ENCODE measurements around the gene MBL2.

MBL2 gene

DNA sequence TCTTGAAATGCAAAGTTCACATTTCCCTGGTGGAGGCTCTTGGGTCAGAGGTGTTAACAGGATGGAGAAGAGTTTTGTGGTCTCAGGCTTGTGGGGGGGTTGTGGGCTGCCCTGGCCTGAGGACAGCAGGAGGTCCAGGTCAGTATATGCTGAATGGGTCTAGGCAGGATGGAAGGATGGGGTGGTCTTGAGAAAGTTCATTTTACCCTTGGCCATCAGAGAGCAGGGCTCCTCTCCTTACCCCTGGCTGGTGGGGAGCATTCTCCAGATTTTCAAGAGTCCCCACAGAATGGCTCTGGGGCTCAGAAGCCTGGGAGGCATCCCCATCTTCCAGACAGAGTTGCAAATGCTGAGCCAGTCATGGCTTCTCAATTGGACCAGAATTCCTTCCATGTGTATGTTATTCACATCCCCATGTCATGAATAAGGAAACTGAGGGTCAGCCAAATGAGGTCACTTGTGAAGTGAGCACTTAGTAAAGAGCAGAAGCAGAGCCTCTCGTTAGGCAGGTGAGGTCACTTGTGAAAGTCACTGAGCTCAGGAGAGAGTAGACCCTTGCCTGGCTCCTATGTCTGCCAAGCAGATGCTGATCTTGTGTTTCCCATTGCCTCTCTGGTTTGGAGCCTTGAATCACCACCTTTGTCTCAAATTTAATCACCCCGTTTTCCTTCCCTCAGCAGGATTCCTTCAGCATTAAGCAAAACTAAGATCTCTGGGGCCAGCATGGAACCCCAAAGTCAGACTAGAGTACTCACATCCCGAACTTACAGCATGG is 33.0 kb downstream of the MBL2 start (continued):
- no peak for TF ChIP-seq ESRRG (CRISPR knock-in tag; IDR thresholded peaks at IDR 0.05)
- TF ChIP-seq, protein P1, sequence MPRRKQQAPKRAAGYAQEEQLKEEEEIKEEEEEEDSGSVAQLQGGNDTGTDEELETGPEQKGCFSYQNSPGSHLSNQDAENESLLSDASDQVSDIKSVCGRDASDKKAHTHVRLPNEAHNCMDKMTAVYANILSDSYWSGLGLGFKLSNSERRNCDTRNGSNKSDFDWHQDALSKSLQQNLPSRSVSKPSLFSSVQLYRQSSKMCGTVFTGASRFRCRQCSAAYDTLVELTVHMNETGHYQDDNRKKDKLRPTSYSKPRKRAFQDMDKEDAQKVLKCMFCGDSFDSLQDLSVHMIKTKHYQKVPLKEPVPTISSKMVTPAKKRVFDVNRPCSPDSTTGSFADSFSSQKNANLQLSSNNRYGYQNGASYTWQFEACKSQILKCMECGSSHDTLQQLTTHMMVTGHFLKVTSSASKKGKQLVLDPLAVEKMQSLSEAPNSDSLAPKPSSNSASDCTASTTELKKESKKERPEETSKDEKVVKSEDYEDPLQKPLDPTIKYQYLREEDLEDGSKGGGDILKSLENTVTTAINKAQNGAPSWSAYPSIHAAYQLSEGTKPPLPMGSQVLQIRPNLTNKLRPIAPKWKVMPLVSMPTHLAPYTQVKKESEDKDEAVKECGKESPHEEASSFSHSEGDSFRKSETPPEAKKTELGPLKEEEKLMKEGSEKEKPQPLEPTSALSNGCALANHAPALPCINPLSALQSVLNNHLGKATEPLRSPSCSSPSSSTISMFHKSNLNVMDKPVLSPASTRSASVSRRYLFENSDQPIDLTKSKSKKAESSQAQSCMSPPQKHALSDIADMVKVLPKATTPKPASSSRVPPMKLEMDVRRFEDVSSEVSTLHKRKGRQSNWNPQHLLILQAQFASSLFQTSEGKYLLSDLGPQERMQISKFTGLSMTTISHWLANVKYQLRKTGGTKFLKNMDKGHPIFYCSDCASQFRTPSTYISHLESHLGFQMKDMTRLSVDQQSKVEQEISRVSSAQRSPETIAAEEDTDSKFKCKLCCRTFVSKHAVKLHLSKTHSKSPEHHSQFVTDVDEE (CRISPR knock-in tag; IDR thresholded peaks at IDR 0.05) = no peak
- TF ChIP-seq TCF4 (CRISPR knock-in tag; IDR thresholded peaks at IDR 0.05; ENCODE audit: borderline replicate concordance) = no peak
- no peak for TF ChIP-seq ISL1 (CRISPR knock-in tag; IDR thresholded peaks at IDR 0.05)

DNA sequence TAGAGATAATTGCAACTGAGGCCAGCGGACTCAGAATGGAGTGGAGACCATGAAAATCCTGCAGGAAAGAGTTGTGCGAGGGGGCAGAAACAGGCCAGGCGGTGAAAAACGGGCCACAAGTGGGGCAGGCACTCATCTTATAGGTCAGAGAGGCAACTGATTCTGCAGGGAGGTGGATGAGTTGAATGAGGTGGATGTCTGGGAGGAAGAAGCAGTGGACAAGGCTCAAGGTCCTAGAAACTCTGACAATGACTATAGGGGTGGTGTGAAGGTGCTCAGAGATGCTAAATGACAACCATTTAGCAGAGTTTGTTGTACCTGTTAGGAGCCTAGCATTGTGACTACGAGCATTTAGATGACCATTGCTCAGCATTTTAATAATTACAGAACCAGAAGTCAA is 33.6 kb downstream of the MBL2 start:
- TF ChIP-seq TCF4 (CRISPR knock-in tag; IDR thresholded peaks at IDR 0.05; ENCODE audit: borderline replicate concordance) = no peak
- no peak for TF ChIP-seq ZNF70 (CRISPR knock-in tag; IDR thresholded peaks at IDR 0.05)
- TF ChIP-seq TOX (CRISPR knock-in tag; IDR thresholded peaks at IDR 0.05; ENCODE audit: borderline replicate concordance) = no peak
- TF ChIP-seq, protein P2, sequence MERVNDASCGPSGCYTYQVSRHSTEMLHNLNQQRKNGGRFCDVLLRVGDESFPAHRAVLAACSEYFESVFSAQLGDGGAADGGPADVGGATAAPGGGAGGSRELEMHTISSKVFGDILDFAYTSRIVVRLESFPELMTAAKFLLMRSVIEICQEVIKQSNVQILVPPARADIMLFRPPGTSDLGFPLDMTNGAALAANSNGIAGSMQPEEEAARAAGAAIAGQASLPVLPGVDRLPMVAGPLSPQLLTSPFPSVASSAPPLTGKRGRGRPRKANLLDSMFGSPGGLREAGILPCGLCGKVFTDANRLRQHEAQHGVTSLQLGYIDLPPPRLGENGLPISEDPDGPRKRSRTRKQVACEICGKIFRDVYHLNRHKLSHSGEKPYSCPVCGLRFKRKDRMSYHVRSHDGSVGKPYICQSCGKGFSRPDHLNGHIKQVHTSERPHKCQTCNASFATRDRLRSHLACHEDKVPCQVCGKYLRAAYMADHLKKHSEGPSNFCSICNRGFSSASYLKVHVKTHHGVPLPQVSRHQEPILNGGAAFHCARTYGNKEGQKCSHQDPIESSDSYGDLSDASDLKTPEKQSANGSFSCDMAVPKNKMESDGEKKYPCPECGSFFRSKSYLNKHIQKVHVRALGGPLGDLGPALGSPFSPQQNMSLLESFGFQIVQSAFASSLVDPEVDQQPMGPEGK (CRISPR knock-in tag; IDR thresholded peaks at IDR 0.05; ENCODE audit: borderline replicate concordance) = no peak
- TF ChIP-seq ZNF565 (CRISPR knock-in tag; conservative IDR thresholded peaks at IDR 0.05; ENCODE audit: low read depth) = no peak
- TF ChIP-seq SNAI2 (CRISPR knock-in tag; IDR thresholded peaks at IDR 0.05) = no peak
- TF ChIP-seq ZNF8 (CRISPR knock-in tag; IDR thresholded peaks at IDR 0.05) = no peak
- TF ChIP-seq, protein P3, sequence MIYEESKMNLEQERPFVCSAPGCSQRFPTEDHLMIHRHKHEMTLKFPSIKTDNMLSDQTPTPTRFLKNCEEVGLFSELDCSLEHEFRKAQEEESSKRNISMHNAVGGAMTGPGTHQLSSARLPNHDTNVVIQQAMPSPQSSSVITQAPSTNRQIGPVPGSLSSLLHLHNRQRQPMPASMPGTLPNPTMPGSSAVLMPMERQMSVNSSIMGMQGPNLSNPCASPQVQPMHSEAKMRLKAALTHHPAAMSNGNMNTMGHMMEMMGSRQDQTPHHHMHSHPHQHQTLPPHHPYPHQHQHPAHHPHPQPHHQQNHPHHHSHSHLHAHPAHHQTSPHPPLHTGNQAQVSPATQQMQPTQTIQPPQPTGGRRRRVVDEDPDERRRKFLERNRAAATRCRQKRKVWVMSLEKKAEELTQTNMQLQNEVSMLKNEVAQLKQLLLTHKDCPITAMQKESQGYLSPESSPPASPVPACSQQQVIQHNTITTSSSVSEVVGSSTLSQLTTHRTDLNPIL (CRISPR knock-in tag; IDR thresholded peaks at IDR 0.05; ENCODE audit: low read depth) = no peak
- TF ChIP-seq ESRRG (CRISPR knock-in tag; IDR thresholded peaks at IDR 0.05) = no peak
- TF ChIP-seq PPARA (CRISPR knock-in tag; IDR thresholded peaks at IDR 0.05; ENCODE audit: borderline replicate concordance) = no peak
- no peak for TF ChIP-seq ARNTL (CRISPR knock-in tag; IDR thresholded peaks at IDR 0.05; ENCODE audit: borderline replicate concordance, low read depth)
- TF ChIP-seq, protein P4, sequence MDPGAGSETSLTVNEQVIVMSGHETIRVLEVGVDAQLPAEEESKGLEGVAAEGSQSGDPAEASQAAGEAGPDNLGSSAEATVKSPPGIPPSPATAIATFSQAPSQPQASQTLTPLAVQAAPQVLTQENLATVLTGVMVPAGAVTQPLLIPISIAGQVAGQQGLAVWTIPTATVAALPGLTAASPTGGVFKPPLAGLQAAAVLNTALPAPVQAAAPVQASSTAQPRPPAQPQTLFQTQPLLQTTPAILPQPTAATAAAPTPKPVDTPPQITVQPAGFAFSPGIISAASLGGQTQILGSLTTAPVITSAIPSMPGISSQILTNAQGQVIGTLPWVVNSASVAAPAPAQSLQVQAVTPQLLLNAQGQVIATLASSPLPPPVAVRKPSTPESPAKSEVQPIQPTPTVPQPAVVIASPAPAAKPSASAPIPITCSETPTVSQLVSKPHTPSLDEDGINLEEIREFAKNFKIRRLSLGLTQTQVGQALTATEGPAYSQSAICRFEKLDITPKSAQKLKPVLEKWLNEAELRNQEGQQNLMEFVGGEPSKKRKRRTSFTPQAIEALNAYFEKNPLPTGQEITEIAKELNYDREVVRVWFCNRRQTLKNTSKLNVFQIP (CRISPR knock-in tag; IDR thresholded peaks at IDR 0.05; ENCODE audit: borderline replicate concordance, low read depth) = no peak
- TF ChIP-seq CSDC2 (CRISPR knock-in tag; IDR thresholded peaks at IDR 0.05) = no peak
- TF ChIP-seq ZFP3 (CRISPR knock-in tag; IDR thresholded peaks at IDR 0.05) = no peak
- no peak for TF ChIP-seq GLIS3 (CRISPR knock-in tag; IDR thresholded peaks at IDR 0.05)
- no peak for TF ChIP-seq ISL1 (CRISPR knock-in tag; IDR thresholded peaks at IDR 0.05)
- TF ChIP-seq, protein P1 (CRISPR knock-in tag; IDR thresholded peaks at IDR 0.05) = no peak
- no peak for ATAC-seq

Data from SK-N-SH treated with all-trans-retinoic acid at 6 μM for 48 hours (cell line).